GM20431 (cell line): ENCODE data around the gene CDC42SE2.
"Not testable (repeated sequence)": the region's sequence is repeated elsewhere in the genome, so short reads cannot be mapped to it uniquely, and the experiment has no call there.

Experiments
- in situ Hi-C: fragments of 300-500 bp; cut with MseI, MboI; formaldehyde crosslinking; loops from one replicate; pipeline ENCODE4 v1.15.0; 2020; ENCODE audit warnings: low sequenced_read_pairs; ENCODE audit not compliant: unreplicated experiment

The CDC42SE2 gene

GRCh38 chr5:131312235-131312772 lies 48.5 kb downstream of the CDC42SE2 start:
- in situ Hi-C loops: not testable (repeated sequence)

GRCh38 chr5:131316026-131316425 lies 52.2 kb downstream of the CDC42SE2 start:
- in situ Hi-C loops: no loop called here

- in situ Hi-C loops: no loop called here
Observed at GRCh38 chr5:131316822-131317221, 53.0 kb downstream of the CDC42SE2 start.

GRCh38 chr5:131318455-131318854 lies 54.6 kb downstream of the CDC42SE2 start:
- in situ Hi-C loops: no loop called here

- in situ Hi-C loops: no loop called here
Observed at GRCh38 chr5:131321066-131321465, 57.2 kb downstream of the CDC42SE2 start.

- in situ Hi-C loops: no loop called here
Observed at GRCh38 chr5:131322926-131323325, 59.1 kb downstream of the CDC42SE2 start.

- in situ Hi-C loops: no loop called here
Observed at GRCh38 chr5:131323378-131323777, 59.5 kb downstream of the CDC42SE2 start.

GRCh38 chr5:131324303-131324702 lies 60.5 kb downstream of the CDC42SE2 start:
- in situ Hi-C loops: no loop called here

- in situ Hi-C loops: no loop called here
Observed at GRCh38 chr5:131328536-131329285, 64.9 kb downstream of the CDC42SE2 start.

GRCh38 chr5:131329286-131329560 lies 65.4 kb downstream of the CDC42SE2 start:
- in situ Hi-C loops: no loop called here

- in situ Hi-C loops: no loop called here
Observed at GRCh38 chr5:131330031-131330430, 66.2 kb downstream of the CDC42SE2 start.

GRCh38 chr5:131335756-131336155 lies 71.9 kb downstream of the CDC42SE2 start:
- in situ Hi-C loops: not testable (repeated sequence)

- in situ Hi-C loops: not testable (repeated sequence)
Observed at GRCh38 chr5:131336801-131337200, 72.9 kb downstream of the CDC42SE2 start.

GRCh38 chr5:131337240-131338050 lies 73.6 kb downstream of the CDC42SE2 start:
- in situ Hi-C loops: not testable (repeated sequence)

GRCh38 chr5:131338051-131338453 lies 74.2 kb downstream of the CDC42SE2 start:
- in situ Hi-C loops: no loop called here

GRCh38 chr5:131344288-131344687 lies 80.4 kb downstream of the CDC42SE2 start:
- in situ Hi-C loops: not testable (repeated sequence)

- in situ Hi-C loops: not testable (repeated sequence)
Observed at GRCh38 chr5:131346204-131346603, 82.4 kb downstream of the CDC42SE2 start.

GRCh38 chr5:131353991-131354390 lies 90.1 kb downstream of the CDC42SE2 start:
- in situ Hi-C loops: no loop called here

GRCh38 chr5:131355971-131356528 lies 92.2 kb downstream of the CDC42SE2 start:
- in situ Hi-C loops: no loop called here

GRCh38 chr5:131356619-131357018 lies 92.8 kb downstream of the CDC42SE2 start:
- in situ Hi-C loops: no loop called here
